Body of pancreas (tissue), 4 donors: Measurements from ENCODE around the gene IL2RA. TPM values are rescaled to one million over a fixed set of nuclear protein-coding genes. Genes with fewer than 3 reads are reported as not detected.
A peak's percentile ranks its signal among the peaks of the same experiment; 100 is the strongest.

Experiments used
- ATAC-seq: fragments of 150-250 bp; one replicate; pipeline ENCODE4 v1.9.1; 2016
- DNase-seq, 4 donors: peaks; one replicate each; pipeline ENCODE4 v3.0.0-alpha.2; 2019
- H3K27ac ChIP-seq, 4 donors: fragments of 200-600 bp; sonication (generic); 1 replicate in 3 of 4; 2 replicates in 1 of 4; pipeline versions ENCODE4 v1.5.1 to v1.6.1; 2016 to 2019; ENCODE audit warnings: mild to moderate bottlenecking in 1 of 4, mixed read lengths in 1 of 4, moderate library complexity in 1 of 4
- H3K27me3 ChIP-seq, 2 donors: fragments of 200-600 bp; sonication (generic); one replicate each; pipeline ENCODE4 v1.6.0; 2016; ENCODE audit warnings: mild to moderate bottlenecking in 1 of 2
- H3K36me3 ChIP-seq, 2 donors: fragments of 200-600 bp; sonication (generic); replicated peaks in 1 of 2; 2 replicates each; pipeline ENCODE4 v1.5.1; 2016; ENCODE audit warnings: low read depth in 2 of 2; ENCODE audit not compliant: insufficient read depth in 1 of 2
- H3K4me1 ChIP-seq: fragments of 200-600 bp; sonication (generic); one replicate; pipeline ENCODE4 v1.6.0; 2016
- H3K4me3 ChIP-seq, 2 donors: fragments of 200-600 bp; sonication (generic); 1 replicate in 1 of 2; 2 replicates in 1 of 2; pipeline ENCODE4 v1.5.1; 2016 to 2019
- H3K9me3 ChIP-seq, 3 donors: fragments of 200-600 bp; sonication (generic); 1 replicate in 2 of 3; 2 replicates in 1 of 3; pipeline ENCODE4 v1.5.1; 2016
- POLR2A ChIP-seq, 3 donors: fragments of 450-650 bp; IDR thresholded peaks; one replicate each; pipeline ENCODE4 v1.6.1; 2016; ENCODE audit warnings: antibody characterized with exemption in 3 of 3, mild to moderate bottlenecking in 2 of 3
- WGBS, 2 donors: methylation state at CpG; one replicate each; pipeline ENCODE4 v1.1.5; 2017; 5-methylcytosine and 5-hydroxymethylcytosine counted together
- intact Hi-C: fragments of 100-400 bp; cut with DNase I; formaldehyde crosslinking; loops from one replicate; pipeline ENCODE4 v1.15.1; 2023
- total RNA-seq, 2 donors: library from RNA; depleted of rRNA; stranded (reverse); fragments of >200 nt; gene quantifications; one replicate each; pipeline ENCODE4 v1.1.0, GENCODE V29; 2016
- TF ChIP-seq, protein P1 (sequence below), 7 experiments: fragments of 450-650 bp in 4 of 7; fragments of 200-600 bp in 3 of 7; sonication (generic) in 3 of 7; IDR thresholded peaks; one replicate each; pipeline ENCODE4 v1.5.1; 2016 to 2019; ENCODE audit warnings: antibody characterized with exemption in 7 of 7

Gene IL2RA
- total RNA-seq, 2 donors from 2014 or later: 0.52 to 0.99 TPM

DNA sequence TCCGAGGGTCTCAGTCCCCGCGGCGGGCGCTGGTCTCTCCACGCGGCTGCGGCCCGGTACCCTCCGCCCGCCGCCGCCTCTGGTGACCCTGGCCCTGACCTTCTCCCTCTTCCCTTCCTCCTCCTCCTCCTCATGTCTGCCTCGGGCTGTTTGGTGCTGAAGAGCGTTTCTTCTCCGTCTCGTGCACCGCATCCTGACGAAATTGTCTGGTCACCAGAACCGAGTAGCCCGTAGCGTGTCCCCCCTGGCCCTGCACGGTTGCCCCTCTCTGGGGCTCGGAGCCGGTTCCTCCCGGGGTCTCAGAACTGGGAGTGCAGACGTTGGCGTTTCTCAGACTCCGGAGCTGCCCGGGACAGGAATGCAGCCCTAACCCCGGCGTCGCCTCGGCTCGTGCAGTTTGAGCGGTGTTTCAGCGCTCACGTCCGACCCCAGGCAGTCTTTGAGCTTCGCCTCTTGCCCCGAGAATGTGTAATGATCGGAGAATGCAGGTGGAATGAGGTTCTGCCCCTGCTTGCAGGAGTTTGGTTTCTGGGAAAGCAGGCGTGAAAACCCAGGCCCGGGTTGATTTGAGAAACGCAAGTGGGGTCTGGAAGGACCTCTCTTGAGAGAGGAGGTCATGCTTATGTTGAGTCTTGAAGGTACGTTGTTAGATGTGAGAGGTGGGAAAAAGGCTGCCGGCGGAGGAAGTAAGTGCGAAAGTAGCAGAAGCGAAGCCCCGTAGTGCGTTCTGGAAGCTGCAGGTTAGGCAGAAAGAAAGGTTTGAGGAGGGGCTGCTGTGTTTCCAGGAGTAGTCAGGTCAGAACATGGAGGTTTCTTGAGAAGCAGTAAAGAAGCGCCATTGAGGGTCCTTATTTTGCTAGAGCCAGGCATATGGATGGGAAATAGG, 27.4 kb upstream of the IL2RA start:
- H3K9me3 ChIP-seq: no peaks in the 10 kb centered on the region
- intact Hi-C loops: no loop called here
- DNase-seq: peak in 3 of 4 donors; percentile 23 to 38 (median 25)
- peak; percentile 12 for ATAC-seq
- TF ChIP-seq POLR2A (IDR thresholded peaks at IDR 0.05): peak in 2 of 3 donors; percentile 22 to 44
- TF ChIP-seq, protein P1, sequence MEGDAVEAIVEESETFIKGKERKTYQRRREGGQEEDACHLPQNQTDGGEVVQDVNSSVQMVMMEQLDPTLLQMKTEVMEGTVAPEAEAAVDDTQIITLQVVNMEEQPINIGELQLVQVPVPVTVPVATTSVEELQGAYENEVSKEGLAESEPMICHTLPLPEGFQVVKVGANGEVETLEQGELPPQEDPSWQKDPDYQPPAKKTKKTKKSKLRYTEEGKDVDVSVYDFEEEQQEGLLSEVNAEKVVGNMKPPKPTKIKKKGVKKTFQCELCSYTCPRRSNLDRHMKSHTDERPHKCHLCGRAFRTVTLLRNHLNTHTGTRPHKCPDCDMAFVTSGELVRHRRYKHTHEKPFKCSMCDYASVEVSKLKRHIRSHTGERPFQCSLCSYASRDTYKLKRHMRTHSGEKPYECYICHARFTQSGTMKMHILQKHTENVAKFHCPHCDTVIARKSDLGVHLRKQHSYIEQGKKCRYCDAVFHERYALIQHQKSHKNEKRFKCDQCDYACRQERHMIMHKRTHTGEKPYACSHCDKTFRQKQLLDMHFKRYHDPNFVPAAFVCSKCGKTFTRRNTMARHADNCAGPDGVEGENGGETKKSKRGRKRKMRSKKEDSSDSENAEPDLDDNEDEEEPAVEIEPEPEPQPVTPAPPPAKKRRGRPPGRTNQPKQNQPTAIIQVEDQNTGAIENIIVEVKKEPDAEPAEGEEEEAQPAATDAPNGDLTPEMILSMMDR (IDR thresholded peaks at IDR 0.05): no peak
- 0% methylated on average over 34 to 53 of the region's 53 CpGs for WGBS, 2 donors
- no peaks in the 10 kb centered on the region for H3K27me3 ChIP-seq
- H3K4me1 ChIP-seq: peaks cover 43% of the 10 kb centered on the region
- H3K27ac ChIP-seq: peak overlapping the region; percentile 68 to 87 (median 85)
- peak overlapping the region; percentile 68 to 73 for H3K4me3 ChIP-seq
- no peaks in the 10 kb centered on the region for H3K36me3 ChIP-seq

DNA sequence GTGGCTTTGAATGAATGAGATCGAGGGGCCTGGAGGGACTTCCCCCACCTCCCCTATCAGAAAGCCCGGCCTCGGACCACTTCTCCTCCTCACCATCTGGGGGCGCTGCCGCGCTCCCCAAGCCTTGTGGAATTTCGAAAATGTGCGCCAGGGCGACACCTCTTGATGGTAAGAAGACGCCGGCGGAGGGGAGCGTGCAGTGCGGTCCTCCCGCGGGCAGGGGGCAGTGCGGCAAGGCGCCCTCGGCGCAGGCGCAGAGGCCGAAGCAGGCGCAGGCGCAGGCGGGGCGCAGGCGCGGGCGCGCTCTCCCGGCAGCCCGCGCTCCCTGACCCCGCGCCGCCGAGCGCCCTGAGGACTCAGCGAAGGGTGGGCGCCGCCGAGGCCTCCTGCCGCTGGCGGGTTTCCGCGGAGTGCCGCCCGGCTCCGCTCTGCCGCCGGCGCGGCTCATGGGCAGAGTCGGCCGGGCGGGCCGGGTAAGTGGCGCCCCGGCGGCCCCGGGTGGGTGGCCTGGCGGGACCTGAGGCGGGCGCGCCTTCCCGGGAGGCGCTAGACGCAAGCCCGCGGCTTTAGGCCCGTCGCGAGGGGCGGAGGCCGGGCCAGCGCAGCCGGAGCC, 26.7 kb upstream of the IL2RA start, which contains the start of gene RBM17:
Gene RBM17 (plus strand): TSS at position 314 of the 613 bp plus-strand sequence. CDS start 8,032 bp downstream, outside the sequence.
- H3K27ac ChIP-seq: peak within 1 kb of the TSS; percentile 68 to 87 (median 85)
- ATAC-seq (peak; percentile 96), DNase-seq (peak; percentile 94 to 97 (median 95))
- H3K4me3 ChIP-seq: peak within 1 kb of the TSS; percentile 68 to 73
- TF ChIP-seq POLR2A (IDR thresholded peaks at IDR 0.05): no peak
- TF ChIP-seq, protein P1 (IDR thresholded peaks at IDR 0.05): peak; percentile 99 to 100 (median 100)
- WGBS, 2 donors: 1% methylated on average over 19 to 59 of the region's 77 CpGs
- no peaks in the 10 kb centered on the region for H3K9me3 ChIP-seq
- H3K4me1 ChIP-seq: peaks cover 47% of the 10 kb centered on the region
- intact Hi-C loops: no loop called here
- no peaks in the 10 kb centered on the region for H3K27me3 ChIP-seq
- H3K36me3 ChIP-seq: no peaks in the 10 kb centered on the region

DNA sequence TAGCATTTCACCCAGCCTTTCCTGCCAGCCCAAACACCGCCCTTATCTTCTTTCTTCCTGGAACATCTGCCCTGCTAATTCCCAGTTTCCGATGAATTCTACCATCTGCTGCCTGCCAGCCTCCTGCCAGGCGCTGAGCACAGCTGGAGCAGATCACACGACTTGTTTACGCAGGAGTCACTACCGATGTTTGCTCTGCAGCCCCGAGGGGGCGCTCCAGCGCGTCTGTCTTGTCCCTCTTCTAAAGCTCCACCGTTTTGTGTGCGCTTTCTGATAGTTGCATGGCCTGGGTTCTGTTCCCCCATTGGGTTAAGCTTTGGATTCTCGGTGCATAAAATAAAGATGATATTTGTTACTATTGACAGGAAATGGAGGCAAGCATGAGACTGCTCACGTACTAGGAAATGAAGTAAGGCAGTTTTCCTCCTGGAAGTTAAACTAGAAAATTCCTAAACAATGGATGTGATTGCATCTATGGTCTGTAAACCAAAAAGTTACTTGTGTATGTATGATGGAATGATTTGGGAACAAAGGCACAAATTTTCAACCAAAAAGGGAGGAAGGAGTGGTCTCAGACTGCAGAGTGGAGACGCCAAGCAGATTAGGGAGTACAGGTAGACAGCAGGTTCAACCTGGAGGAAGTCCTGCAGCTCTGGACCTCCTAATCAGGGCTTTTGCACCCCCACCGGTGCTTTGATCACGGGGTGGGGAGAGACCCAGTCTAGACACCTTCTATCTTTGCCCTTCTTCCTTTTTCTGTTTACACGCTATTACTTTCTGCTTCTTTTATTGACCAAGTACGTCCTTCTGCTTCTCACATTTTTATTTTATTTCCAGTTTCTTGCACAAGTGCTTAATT, 24.4 kb upstream of the IL2RA start:
- 16 to 17% methylated on average over 19 of the region's 19 CpGs for WGBS, 2 donors

More for the DNA sequence above, 24.4 kb upstream of the IL2RA start:
- Histone ChIP-seq H3K4me3 (no peak overlapping the region), H3K9me3 (no peaks in the 10 kb centered on the region), H3K4me1 (peaks cover 33% of the 10 kb centered on the region), H3K27me3 (no peaks in the 10 kb centered on the region), H3K36me3 (no peaks in the 10 kb centered on the region), H3K27ac (peak overlapping the region; percentile 61 to 82 (median 74))
- TF ChIP-seq, protein P1 (IDR thresholded peaks at IDR 0.05): peak; percentile 57 to 92 (median 85)
- TF ChIP-seq POLR2A (IDR thresholded peaks at IDR 0.05): no peak
- intact Hi-C loops: no loop called here
- ATAC-seq: peak; percentile 74
- DNase-seq: peak; percentile 93 to 95 (median 95)
